Gastroesophageal sphincter (tissue), 4 donors: ENCODE results near the gene EIF4EBP3. TPM values are rescaled to one million over a fixed set of nuclear protein-coding genes. Genes with fewer than 3 reads are reported as not detected.
A peak's percentile ranks its signal among the peaks of the same experiment; 100 is the strongest.
"Not testable (repeated sequence)": the region's sequence is repeated elsewhere in the genome, so short reads cannot be mapped to it uniquely, and the experiment has no call there.

Experiments used
- ATAC-seq: fragments of 150-250 bp; one replicate; pipeline ENCODE4 v1.9.1; 2016; ENCODE audit warnings: mild to moderate bottlenecking, moderate library complexity
- H3K27ac ChIP-seq, 4 donors: fragments of 200-600 bp; sonication (generic) in 3 of 4; 1 replicate in 3 of 4; 2 replicates in 1 of 4; pipeline ENCODE4 v1.5.1; 2016 to 2019
- H3K27me3 ChIP-seq: fragments of 200-600 bp; sonication (generic); one replicate; pipeline ENCODE4 v1.5.1; 2019
- H3K36me3 ChIP-seq, 2 donors: fragments of 200-600 bp; sonication (generic); one replicate each; pipeline ENCODE4 v1.5.1; 2019; ENCODE audit warnings: control low read depth in 1 of 2
- H3K4me1 ChIP-seq, 3 donors: fragments of 200-600 bp; sonication (generic); 1 replicate in 2 of 3; 2 replicates in 1 of 3; pipeline ENCODE4 v1.5.1; 2016 to 2019; ENCODE audit warnings: control low read depth in 2 of 3
- H3K4me3 ChIP-seq, 2 donors: fragments of 200-600 bp; sonication (generic); one replicate each; pipeline ENCODE4 v1.5.1; 2019; ENCODE audit warnings: mild to moderate bottlenecking in 1 of 2, moderate library complexity in 1 of 2
- H3K9me3 ChIP-seq, 3 donors: fragments of 200-600 bp; sonication (generic); one replicate each; pipeline ENCODE4 v1.5.1; 2017 to 2019; ENCODE audit warnings: control low read depth in 2 of 3
- EP300 ChIP-seq: sonication (generic); formaldehyde crosslinking; IDR thresholded peaks from one replicate; pipeline ENCODE4 v1.6.1; 2017; ENCODE audit warnings: antibody characterized with exemption, mild to moderate bottlenecking
- POLR2A ChIP-seq, 2 donors: fragments of 450-650 bp; IDR thresholded peaks; one replicate each; pipeline ENCODE4 v1.6.1; 2017; ENCODE audit warnings: antibody characterized with exemption in 2 of 2, mild to moderate bottlenecking in 2 of 2, moderate library complexity in 1 of 2
- POLR2AphosphoS5 ChIP-seq: sonication (generic); formaldehyde crosslinking; IDR thresholded peaks from one replicate; pipeline ENCODE4 v1.6.1; 2017; ENCODE audit warnings: antibody characterized with exemption
- WGBS, 2 donors: methylation state at CpG; one replicate each; pipeline ENCODE4 v1.1.5; 2018; ENCODE audit warnings: low coverage in 1 of 2; 5-methylcytosine and 5-hydroxymethylcytosine counted together
- total RNA-seq, 4 donors: library from RNA; depleted of rRNA; stranded (reverse); fragments of >200 nt; gene quantifications; one replicate each; pipeline ENCODE4 v1.1.0, GENCODE V29; 2016
- TF ChIP-seq, protein P1 (sequence below), 4 experiments: fragments of 200-600 bp in 2 of 4; fragments of 450-650 bp in 2 of 4; sonication (generic) in 1 of 4; IDR thresholded peaks; one replicate each; pipeline ENCODE4 v1.5.1; 2017 to 2019; ENCODE audit warnings: antibody characterized with exemption in 4 of 4, mild to moderate bottlenecking in 2 of 4, moderate library complexity in 2 of 4

EIF4EBP3 gene
- total RNA-seq, 4 donors from 2014 or later, result 1.8 to 21.5 (median 11.2) TPM

DNA sequence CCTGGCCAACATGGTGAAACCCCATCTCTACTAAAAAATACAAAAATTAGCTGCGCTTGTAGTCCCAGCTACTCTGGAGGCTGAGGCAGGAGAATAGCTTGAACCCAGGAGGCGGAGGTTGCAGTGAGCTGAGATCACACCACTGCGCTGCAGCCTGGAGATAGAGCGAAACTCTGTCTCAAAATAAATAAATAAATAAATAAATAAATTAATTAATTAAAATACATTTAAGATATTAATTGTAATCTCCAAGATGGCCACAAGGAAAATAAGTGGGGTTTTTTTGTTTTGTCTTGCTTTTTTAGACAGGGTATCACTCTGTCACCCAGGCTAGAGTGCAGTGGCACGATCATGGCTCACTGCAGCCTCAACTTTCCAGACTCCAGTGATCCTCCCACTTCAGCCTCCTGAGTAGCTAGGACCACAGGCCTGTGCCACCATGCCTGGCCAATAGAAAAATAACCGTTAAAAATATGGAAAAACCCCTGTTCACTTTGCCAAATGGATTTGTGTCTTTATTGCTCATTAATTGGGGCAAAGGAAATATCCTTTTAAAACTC lies 31.8 kb downstream of the EIF4EBP3 start:
- not testable (repeated sequence) for H3K4me1 ChIP-seq, H3K36me3 ChIP-seq, ATAC-seq, H3K9me3 ChIP-seq, H3K27ac ChIP-seq, H3K4me3 ChIP-seq, H3K27me3 ChIP-seq
- 93% methylated on average over 6 of the region's 6 CpGs for WGBS, 2 donors
- TF ChIP-seq, protein P1, sequence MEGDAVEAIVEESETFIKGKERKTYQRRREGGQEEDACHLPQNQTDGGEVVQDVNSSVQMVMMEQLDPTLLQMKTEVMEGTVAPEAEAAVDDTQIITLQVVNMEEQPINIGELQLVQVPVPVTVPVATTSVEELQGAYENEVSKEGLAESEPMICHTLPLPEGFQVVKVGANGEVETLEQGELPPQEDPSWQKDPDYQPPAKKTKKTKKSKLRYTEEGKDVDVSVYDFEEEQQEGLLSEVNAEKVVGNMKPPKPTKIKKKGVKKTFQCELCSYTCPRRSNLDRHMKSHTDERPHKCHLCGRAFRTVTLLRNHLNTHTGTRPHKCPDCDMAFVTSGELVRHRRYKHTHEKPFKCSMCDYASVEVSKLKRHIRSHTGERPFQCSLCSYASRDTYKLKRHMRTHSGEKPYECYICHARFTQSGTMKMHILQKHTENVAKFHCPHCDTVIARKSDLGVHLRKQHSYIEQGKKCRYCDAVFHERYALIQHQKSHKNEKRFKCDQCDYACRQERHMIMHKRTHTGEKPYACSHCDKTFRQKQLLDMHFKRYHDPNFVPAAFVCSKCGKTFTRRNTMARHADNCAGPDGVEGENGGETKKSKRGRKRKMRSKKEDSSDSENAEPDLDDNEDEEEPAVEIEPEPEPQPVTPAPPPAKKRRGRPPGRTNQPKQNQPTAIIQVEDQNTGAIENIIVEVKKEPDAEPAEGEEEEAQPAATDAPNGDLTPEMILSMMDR (IDR thresholded peaks at IDR 0.05), result peak in 1 of 4 experiments; percentile 15

GRCh38 chr5:140587495-140587894 lies 40.0 kb downstream of the EIF4EBP3 start:
- WGBS, 2 donors, result 100% methylated on average over 1 of the region's 1 CpG
- no peak overlapping the region for H3K27ac ChIP-seq
- TF ChIP-seq POLR2AphosphoS5 (no peak), POLR2A (IDR thresholded peaks at IDR 0.05) (no peak), EP300 (no peak)
- TF ChIP-seq, protein P1 (IDR thresholded peaks at IDR 0.05), result no peak

DNA sequence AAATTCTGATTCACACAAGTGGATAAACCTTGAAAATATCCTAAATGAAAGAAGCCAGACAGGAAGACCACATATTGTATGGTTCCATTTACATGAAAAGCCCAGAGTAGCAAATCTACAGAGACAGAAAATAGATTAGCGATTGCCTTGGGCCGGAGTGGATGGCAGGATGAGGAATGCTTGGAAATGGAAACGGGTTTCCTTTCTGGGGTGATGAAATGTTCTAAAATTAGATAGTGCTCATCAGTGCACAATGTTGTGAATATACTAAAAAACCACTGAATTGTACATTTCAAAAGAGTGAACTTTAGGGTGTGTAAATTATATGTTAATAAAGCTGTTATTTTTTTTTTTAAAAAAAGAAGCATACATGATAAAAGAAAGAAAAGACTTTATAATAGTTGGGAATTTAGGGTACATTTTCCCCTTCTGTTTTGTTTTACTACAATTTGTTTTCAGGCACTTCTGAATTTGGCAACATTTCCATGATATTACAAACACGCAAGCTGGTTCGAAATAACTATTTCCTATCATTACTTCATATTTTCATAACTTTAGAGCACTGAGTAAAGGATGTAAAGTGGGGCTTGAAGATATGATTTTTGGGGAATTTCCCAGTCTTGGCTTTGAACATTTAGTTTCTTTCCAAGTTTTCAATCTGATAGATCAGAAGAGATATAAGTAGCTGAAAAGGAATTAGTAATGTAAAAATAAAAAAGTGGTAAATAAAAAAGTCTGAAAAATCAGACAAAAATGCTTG lies 41.0 kb downstream of the EIF4EBP3 start:
- TF ChIP-seq EP300 (no peak), POLR2AphosphoS5 (no peak), POLR2A (IDR thresholded peaks at IDR 0.05) (no peak)
- TF ChIP-seq, protein P1 (IDR thresholded peaks at IDR 0.05), result no peak
- H3K27me3 ChIP-seq, result no peaks in the 10 kb centered on the region
- H3K4me1 ChIP-seq, result no peaks in the 10 kb centered on the region
- H3K36me3 ChIP-seq, result no peaks in the 10 kb centered on the region
- ATAC-seq, result peak; percentile 62
- peak overlapping the region in 1 of 4 donors; percentile 26 for H3K27ac ChIP-seq
- 38 to 39% methylated on average over 5 of the region's 5 CpGs for WGBS, 2 donors
- no peak overlapping the region for H3K4me3 ChIP-seq
- no peaks in the 10 kb centered on the region for H3K9me3 ChIP-seq

More at GRCh38 chr5:140587495-140587894, 40.0 kb downstream of the EIF4EBP3 start:
- H3K4me1 ChIP-seq, result no peaks in the 10 kb centered on the region
- H3K36me3 ChIP-seq, result no peaks in the 10 kb centered on the region
- no peaks in the 10 kb centered on the region for H3K27me3 ChIP-seq
- peaks cover 0 to 6% (median 0%) of the 10 kb centered on the region in 3 donors for H3K9me3 ChIP-seq
- no peak overlapping the region for H3K4me3 ChIP-seq
- no peak for ATAC-seq

GRCh38 chr5:140590861-140591260 lies 43.4 kb downstream of the EIF4EBP3 start:
- Histone ChIP-seq H3K27me3 (peaks cover 5% of the 10 kb centered on the region), H3K4me1 (no peaks in the 10 kb centered on the region), H3K36me3 (no peaks in the 10 kb centered on the region), H3K4me3 (no peak overlapping the region), H3K9me3 (no peaks in the 10 kb centered on the region), H3K27ac (no peak overlapping the region)
- ATAC-seq, result no peak
- no peak for TF ChIP-seq POLR2A (IDR thresholded peaks at IDR 0.05)
- TF ChIP-seq EP300, result no peak
- TF ChIP-seq, protein P1 (IDR thresholded peaks at IDR 0.05), result no peak
- TF ChIP-seq POLR2AphosphoS5, result no peak
- 89 to 91% methylated on average over 1 to 3 of the region's 7 CpGs for WGBS, 2 donors
